Endothelial cell of umbilical vein (primary cell): Measurements from ENCODE around the gene MXD4. TPM values are rescaled to one million over a fixed set of nuclear protein-coding genes. Genes with fewer than 3 reads are reported as not detected.

Source experiments
- BruUV-seq: library from RNA; stranded (reverse); fragments of 400-500 nt; replicated peaks from 2 replicates; lab custom pipeline; 2021; lab: Mats Ljungman, UMichigan
- CTCF ChIA-PET: fragments of 300-600, 350-600 bp; sonication (Branson Sonifier 250); formaldehyde crosslinking; loops from one replicate; lab custom pipeline; 2021; ENCODE audit warnings: antibody characterized with exemption, inconsistent platforms; lab: Charles Lee
- POLR2A ChIA-PET: fragments of 300-600, 350-600 bp; sonication (Branson Sonifier 250); formaldehyde crosslinking; loops from one replicate; lab custom pipeline; 2021; ENCODE audit warnings: antibody characterized with exemption, inconsistent platforms; lab: Charles Lee
- DNase-seq: peaks from one replicate; pipeline ENCODE4 v3.0.0-alpha.2; 2011; ENCODE audit warnings: low read depth, low spot score
- FAIRE-seq: peaks from 2 replicates; lab custom pipeline; 2011; peaks lifted over from hg19 to GRCh38; lab: Jason Lieb, UNC
- H2AFZ ChIP-seq: 2 replicates; pipeline ENCODE4 v1.6.0; 2012; ENCODE audit warnings: low read depth, low read length, control low read depth, inconsistent platforms
- H3K27ac ChIP-seq: 2 replicates; pipeline ENCODE4 v1.5.1; 2011; ENCODE audit warnings: low read depth, mild to moderate bottlenecking, control low read depth, low read length, moderate library complexity; ENCODE audit not compliant: insufficient read depth
- H3K27me3 ChIP-seq, 2 experiments: 2 replicates each; pipeline versions ENCODE4 v1.6.0 to v1.6.1; 2011; ENCODE audit warnings: low read length in 2 of 2, mixed read lengths in 1 of 2; ENCODE audit not compliant: control insufficient read depth in 2 of 2, insufficient read depth in 2 of 2
- H3K36me3 ChIP-seq, 2 experiments: 2 replicates in 1 of 2; 3 replicates in 1 of 2; pipeline ENCODE4 v1.5.1; 2011; ENCODE audit warnings: low read length in 2 of 2, mild to moderate bottlenecking in 1 of 2, moderate library complexity in 1 of 2; ENCODE audit not compliant: control insufficient read depth in 2 of 2, insufficient read depth in 2 of 2; ENCODE audit errors: extremely low read depth in 1 of 2
- H3K4me1 ChIP-seq: 3 replicates; pipeline ENCODE4 v1.5.1; 2011; ENCODE audit warnings: mild to moderate bottlenecking, low read length; ENCODE audit not compliant: control insufficient read depth, insufficient read depth; ENCODE audit errors: extremely low read depth
- H3K4me2 ChIP-seq: 2 replicates; pipeline ENCODE4 v1.6.1; 2011; ENCODE audit warnings: low read length, control low read depth, mixed read lengths; ENCODE audit not compliant: insufficient read depth
- H3K4me3 ChIP-seq, 3 experiments: fragments of 200-600 bp in 1 of 3; sonication (generic), shearing (Covaris generic) in 1 of 3; replicated peaks in 1 of 3; 2 replicates each; pipeline ENCODE4 v1.5.1; 2011 to 2016; ENCODE audit warnings: control low read depth in 3 of 3, low read length in 3 of 3, mild to moderate bottlenecking in 2 of 3, inconsistent platforms in 1 of 3, low read depth in 1 of 3, moderate library complexity in 1 of 3; ENCODE audit not compliant: insufficient read depth in 1 of 3
- H3K79me2 ChIP-seq: 2 replicates; pipeline ENCODE4 v1.6.0; 2012; ENCODE audit warnings: low read length, inconsistent platforms; ENCODE audit not compliant: control insufficient read depth, insufficient read depth
- H3K9ac ChIP-seq: replicated peaks from 2 replicates; pipeline ENCODE3; 2011; ENCODE audit warnings: low read length, control low read depth; ENCODE audit not compliant: insufficient read depth; ENCODE audit errors: extremely low read depth
- H3K9me1 ChIP-seq: replicated peaks from 3 replicates; pipeline ENCODE4 v1.6.0; 2011; ENCODE audit warnings: mild to moderate bottlenecking, low read length; ENCODE audit not compliant: control insufficient read depth, insufficient read depth; ENCODE audit errors: extremely low read depth
- H3K9me3 ChIP-seq: replicated peaks from 2 replicates; pipeline ENCODE4 v1.5.1; 2012; ENCODE audit warnings: low read length, inconsistent platforms; ENCODE audit not compliant: control insufficient read depth, insufficient read depth
- H4K20me1 ChIP-seq: replicated peaks from 2 replicates; pipeline ENCODE3; 2011; ENCODE audit warnings: mild to moderate bottlenecking, low read length; ENCODE audit not compliant: control insufficient read depth, insufficient read depth; ENCODE audit errors: extremely low read depth
- EZH2 ChIP-seq: IDR thresholded peaks from 2 replicates; pipeline ENCODE4 v1.6.1; 2012; ENCODE audit warnings: borderline replicate concordance, low read depth, mild to moderate bottlenecking, moderate library complexity, low read length, inconsistent platforms; ENCODE audit not compliant: severe bottlenecking
- FOS ChIP-seq: IDR thresholded peaks from 2 replicates; pipeline ENCODE4 v1.6.1; 2011; ENCODE audit warnings: mild to moderate bottlenecking, low read length, moderate library complexity, borderline replicate concordance; ENCODE audit not compliant: insufficient read depth
- GATA2 ChIP-seq: IDR thresholded peaks from 2 replicates; pipeline ENCODE4 v1.7.0; 2011; ENCODE audit warnings: low read depth, mild to moderate bottlenecking, moderate library complexity, mixed read lengths, low read length; ENCODE audit not compliant: insufficient read length, insufficient read depth
- JUN ChIP-seq: IDR thresholded peaks from 2 replicates; pipeline ENCODE4 v1.6.1; 2011; ENCODE audit warnings: borderline replicate concordance, low read depth; ENCODE audit not compliant: insufficient read length, insufficient read depth
- MAX ChIP-seq: IDR thresholded peaks from 2 replicates; pipeline ENCODE4 v1.6.1; 2011; ENCODE audit not compliant: insufficient read depth, insufficient read length
- MYC ChIP-seq: IDR thresholded peaks from one replicate; pipeline ENCODE4 v1.6.1; 2011; ENCODE audit warnings: mild to moderate bottlenecking, low read depth, low read length
- POLR2A ChIP-seq: IDR thresholded peaks from 2 replicates; pipeline ENCODE4 v1.6.1; 2012; ENCODE audit warnings: low read depth, mild to moderate bottlenecking, control low read depth, low read length
- POLR2AphosphoS5 ChIP-seq: IDR thresholded peaks from 2 replicates; pipeline ENCODE4 v1.6.1; 2012; ENCODE audit warnings: low read depth, mild to moderate bottlenecking, control low read depth, low read length, moderate library complexity; ENCODE audit not compliant: insufficient read depth
- dilution Hi-C: fragments of 300-500 bp; cut with MboI; formaldehyde crosslinking; loops from one replicate; pipeline ENCODE4 v1.15.0; 2019; ENCODE audit warnings: low sequenced_read_pairs; ENCODE audit not compliant: extremely low pct_ligation_motif_present
- intact Hi-C: fragments of 100-400 bp; cut with micrococcal nuclease; formaldehyde crosslinking; loops from one replicate; pipeline ENCODE4 v1.10.0; 2022
- polyA plus RNA-seq, 4 experiments: library from polyadenylated mRNA; depleted of rRNA in 3 of 4; stranded (reverse) in 3 of 4; unstranded in 1 of 4; fragments of >200 nt; gene quantifications; 2 replicates each; pipeline versions ENCODE4 v1.2.1 to v1.2.3, GENCODE V29; 2011 to 2012; ENCODE audit warnings: missing spikeins in 1 of 4
- total RNA-seq: library from RNA; stranded (reverse); gene quantifications from 2 replicates; pipeline ENCODE4 v1.2.3, GENCODE V29; 2021
- TF ChIP-seq, protein P1 (sequence below), 2 donors: IDR thresholded peaks; 1 replicate in 1 of 2; 2 replicates in 1 of 2; pipeline ENCODE4 v1.5.1; 2011; ENCODE audit warnings: low read length in 2 of 2, mild to moderate bottlenecking in 2 of 2, moderate library complexity in 2 of 2, control low read depth in 1 of 2, inconsistent platforms in 1 of 2, low read depth in 1 of 2; ENCODE audit not compliant: insufficient read depth in 1 of 2; ENCODE audit errors: extremely low read depth in 1 of 2

Gene MXD4
- total and polyA plus RNA-seq, 2 donors (not counting 3 experiments of a cell fraction or from before 2014, with no cell fraction given) = 62.7 to 74.1 TPM

DNA sequence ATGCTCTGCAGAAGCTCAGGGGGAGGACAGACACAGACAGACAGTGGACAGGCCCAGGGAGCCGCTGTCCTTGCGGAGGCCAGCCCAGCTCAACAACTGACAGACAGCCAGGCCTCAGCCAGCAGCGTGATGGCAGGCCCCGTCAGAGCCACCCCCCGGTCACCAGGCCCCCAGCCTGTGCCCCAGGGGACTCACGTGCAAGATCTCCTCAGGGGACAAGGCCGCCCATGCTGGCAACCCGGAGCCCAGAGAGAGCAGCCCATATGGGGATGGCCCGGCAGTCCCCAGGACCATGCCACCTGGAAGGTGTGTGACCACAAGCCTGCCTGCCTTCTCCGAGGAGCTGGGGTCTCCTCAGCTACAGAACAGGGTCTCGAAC is 28.0 kb upstream of the MXD4 start:
- CTCF ChIA-PET = interaction anchor here (0.8 kb wide), 1 partner anchor 48 kb away, joined by 3 read pairs; no protein-coding TSS in a partner anchor

More for the DNA sequence above, 28.0 kb upstream of the MXD4 start:
- FAIRE-seq (no peak), DNase-seq (no peak)
- dilution Hi-C loops (no loop called here), intact Hi-C loops (no loop called here)
- no peak for TF ChIP-seq POLR2A
- TF ChIP-seq, protein P1, sequence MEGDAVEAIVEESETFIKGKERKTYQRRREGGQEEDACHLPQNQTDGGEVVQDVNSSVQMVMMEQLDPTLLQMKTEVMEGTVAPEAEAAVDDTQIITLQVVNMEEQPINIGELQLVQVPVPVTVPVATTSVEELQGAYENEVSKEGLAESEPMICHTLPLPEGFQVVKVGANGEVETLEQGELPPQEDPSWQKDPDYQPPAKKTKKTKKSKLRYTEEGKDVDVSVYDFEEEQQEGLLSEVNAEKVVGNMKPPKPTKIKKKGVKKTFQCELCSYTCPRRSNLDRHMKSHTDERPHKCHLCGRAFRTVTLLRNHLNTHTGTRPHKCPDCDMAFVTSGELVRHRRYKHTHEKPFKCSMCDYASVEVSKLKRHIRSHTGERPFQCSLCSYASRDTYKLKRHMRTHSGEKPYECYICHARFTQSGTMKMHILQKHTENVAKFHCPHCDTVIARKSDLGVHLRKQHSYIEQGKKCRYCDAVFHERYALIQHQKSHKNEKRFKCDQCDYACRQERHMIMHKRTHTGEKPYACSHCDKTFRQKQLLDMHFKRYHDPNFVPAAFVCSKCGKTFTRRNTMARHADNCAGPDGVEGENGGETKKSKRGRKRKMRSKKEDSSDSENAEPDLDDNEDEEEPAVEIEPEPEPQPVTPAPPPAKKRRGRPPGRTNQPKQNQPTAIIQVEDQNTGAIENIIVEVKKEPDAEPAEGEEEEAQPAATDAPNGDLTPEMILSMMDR (IDR thresholded peaks at IDR 0.05; ENCODE audit: extremely low read depth in 1 of 2, insufficient read depth in 1 of 2, low read depth in 1 of 2, low read length in 2 of 2) = no peak
- no peak for TF ChIP-seq GATA2
- no peak for TF ChIP-seq MAX
- no peak for TF ChIP-seq FOS
- no peak for TF ChIP-seq EZH2
- no peak for TF ChIP-seq MYC
- no peak for TF ChIP-seq JUN
- no peak for TF ChIP-seq POLR2AphosphoS5
- BruUV-seq = no TSS peak
- H3K9me1 ChIP-seq = no peaks in the 10 kb centered on the region
- H3K79me2 ChIP-seq = no peaks in the 10 kb centered on the region
- no peaks in the 10 kb centered on the region for H4K20me1 ChIP-seq
- no peaks in the 10 kb centered on the region for H3K9me3 ChIP-seq
- POLR2A ChIA-PET = no interaction called here
- no peak overlapping the region for H3K27ac ChIP-seq
- peaks cover 10% of the 10 kb centered on the region for H3K4me1 ChIP-seq
- H3K27me3 ChIP-seq = no peaks in the 10 kb centered on the region
- no peak overlapping the region for H3K4me2 ChIP-seq
- H2AFZ ChIP-seq = no peak overlapping the region
- H3K4me3 ChIP-seq = no peak overlapping the region
- H3K36me3 ChIP-seq = no peaks in the 10 kb centered on the region
- no peak overlapping the region for H3K9ac ChIP-seq
